Neutrophil (primary cell): ENCODE results near the gene GOLGA8S.
"Not testable (repeated sequence)": the region's sequence is repeated elsewhere in the genome, so short reads cannot be mapped to it uniquely, and the experiment has no call there.

Experiments used
- H3K27ac ChIP-seq: fragments of 200-600 bp; sonication (generic); 2 replicates; pipeline ENCODE4 v1.5.1; 2016; ENCODE audit warnings: mild to moderate bottlenecking, moderate library complexity
- H3K27me3 ChIP-seq: fragments of 200-600 bp; sonication (generic); 2 replicates; pipeline ENCODE4 v1.6.0; 2016; ENCODE audit warnings: mild to moderate bottlenecking
- H3K36me3 ChIP-seq: fragments of 200-600 bp; sonication (generic); 2 replicates; pipeline ENCODE4 v1.5.1; 2017
- H3K4me1 ChIP-seq, 2 experiments: fragments of 200-600 bp in 1 of 2; sonication (generic) in 1 of 2; 1 replicate in 1 of 2; 2 replicates in 1 of 2; pipeline versions ENCODE4 v1.5.1 to v1.6.1; 2013 to 2016; ENCODE audit warnings: low read depth in 1 of 2, low read length in 1 of 2, mild to moderate bottlenecking in 1 of 2, moderate library complexity in 1 of 2; ENCODE audit not compliant: control insufficient read depth in 1 of 2, insufficient read depth in 1 of 2
- H3K4me3 ChIP-seq, 2 experiments: fragments of 200-600 bp in 1 of 2; sonication (generic) in 1 of 2; 1 replicate in 1 of 2; 2 replicates in 1 of 2; pipeline ENCODE4 v1.5.1; 2013 to 2016; ENCODE audit warnings: low read depth in 1 of 2, low read length in 1 of 2, mild to moderate bottlenecking in 1 of 2, moderate library complexity in 1 of 2
- H3K9me3 ChIP-seq: fragments of 200-600 bp; sonication (generic); 2 replicates; pipeline ENCODE4 v1.5.1; 2016
- TF ChIP-seq, protein P1 (sequence below): fragments of 200-600 bp; sonication (generic); IDR thresholded peaks from 2 replicates; pipeline ENCODE4 v1.5.1; 2016; ENCODE audit warnings: antibody characterized with exemption

GOLGA8S gene

DNA sequence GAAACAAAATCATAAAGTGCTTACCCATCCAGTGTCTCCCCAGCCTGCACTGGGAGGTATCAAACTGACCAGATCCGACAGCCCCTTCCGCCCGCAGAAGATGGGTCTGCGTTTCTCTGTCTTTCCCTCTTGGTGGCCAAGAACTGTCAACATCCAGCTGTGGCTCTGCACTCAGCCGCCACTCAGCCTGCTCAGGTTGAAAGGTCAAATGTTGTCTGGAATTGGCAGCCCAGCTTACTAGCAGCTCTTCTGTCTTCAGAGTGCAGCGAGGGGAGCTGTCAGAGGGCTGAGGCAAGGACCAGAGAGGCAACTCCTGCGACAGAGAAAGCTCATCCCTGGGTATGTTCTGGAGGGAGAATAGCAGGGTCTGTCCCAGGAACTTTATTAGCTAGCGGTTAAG, 47.1 kb downstream of the GOLGA8S start:
- Histone ChIP-seq H3K27me3 (no peaks in the 10 kb centered on the region), H3K36me3 (no peaks in the 10 kb centered on the region), H3K27ac (no peak overlapping the region)

DNA sequence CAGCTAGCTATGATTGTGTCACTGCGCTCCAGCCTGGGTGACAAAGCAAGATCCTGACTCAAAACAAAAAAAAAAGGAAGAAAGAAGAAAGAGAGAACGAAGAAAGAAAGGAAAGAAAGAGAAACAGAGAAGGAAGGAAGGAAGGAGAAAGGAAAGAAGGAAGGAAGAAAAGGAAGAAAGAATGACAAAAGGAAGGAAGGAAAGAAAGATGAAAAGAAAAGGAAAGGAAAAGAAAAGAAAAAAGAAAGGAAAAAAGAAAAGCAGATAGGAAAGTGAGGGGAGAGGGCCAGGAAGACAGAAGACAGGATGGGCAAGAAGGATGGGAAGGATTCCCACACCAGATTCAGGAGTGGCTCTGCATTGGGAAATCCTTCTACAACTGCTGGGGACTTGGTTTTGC, 47.6 kb downstream of the GOLGA8S start:
- Histone ChIP-seq H3K27me3 (no peaks in the 10 kb centered on the region), H3K36me3 (no peaks in the 10 kb centered on the region), H3K4me1 (no peaks in the 10 kb centered on the region), H3K4me3 (no peak overlapping the region), H3K27ac (no peak overlapping the region), H3K9me3 (no peaks in the 10 kb centered on the region)
- TF ChIP-seq, protein P1, sequence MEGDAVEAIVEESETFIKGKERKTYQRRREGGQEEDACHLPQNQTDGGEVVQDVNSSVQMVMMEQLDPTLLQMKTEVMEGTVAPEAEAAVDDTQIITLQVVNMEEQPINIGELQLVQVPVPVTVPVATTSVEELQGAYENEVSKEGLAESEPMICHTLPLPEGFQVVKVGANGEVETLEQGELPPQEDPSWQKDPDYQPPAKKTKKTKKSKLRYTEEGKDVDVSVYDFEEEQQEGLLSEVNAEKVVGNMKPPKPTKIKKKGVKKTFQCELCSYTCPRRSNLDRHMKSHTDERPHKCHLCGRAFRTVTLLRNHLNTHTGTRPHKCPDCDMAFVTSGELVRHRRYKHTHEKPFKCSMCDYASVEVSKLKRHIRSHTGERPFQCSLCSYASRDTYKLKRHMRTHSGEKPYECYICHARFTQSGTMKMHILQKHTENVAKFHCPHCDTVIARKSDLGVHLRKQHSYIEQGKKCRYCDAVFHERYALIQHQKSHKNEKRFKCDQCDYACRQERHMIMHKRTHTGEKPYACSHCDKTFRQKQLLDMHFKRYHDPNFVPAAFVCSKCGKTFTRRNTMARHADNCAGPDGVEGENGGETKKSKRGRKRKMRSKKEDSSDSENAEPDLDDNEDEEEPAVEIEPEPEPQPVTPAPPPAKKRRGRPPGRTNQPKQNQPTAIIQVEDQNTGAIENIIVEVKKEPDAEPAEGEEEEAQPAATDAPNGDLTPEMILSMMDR = no peak

More for the DNA sequence above, 47.1 kb downstream of the GOLGA8S start:
- Histone ChIP-seq H3K4me3 (no peak overlapping the region), H3K9me3 (no peaks in the 10 kb centered on the region), H3K4me1 (no peaks in the 10 kb centered on the region)
- TF ChIP-seq, protein P1 = no peak

DNA sequence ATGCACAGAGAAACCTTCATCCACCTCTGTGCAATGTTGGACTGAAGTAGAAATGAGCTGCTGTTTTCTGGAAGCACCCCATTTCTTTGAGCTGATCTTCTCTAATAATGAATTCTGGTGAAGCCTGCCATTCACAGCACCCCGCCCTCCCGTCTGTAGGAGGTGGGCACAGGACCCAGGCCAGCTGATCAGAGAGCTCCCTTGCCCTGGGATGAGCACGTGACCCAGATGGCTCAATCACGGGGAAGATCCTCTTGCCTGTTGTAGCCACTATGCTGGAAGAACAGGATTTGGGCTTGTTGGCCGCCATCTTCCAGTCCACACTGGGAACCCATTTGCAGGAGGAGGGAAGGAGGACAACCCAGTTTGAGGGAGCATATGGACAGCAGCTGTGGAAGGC, 48.0 kb downstream of the GOLGA8S start:
- no peaks in the 10 kb centered on the region for H3K27me3 ChIP-seq
- no peak overlapping the region for H3K27ac ChIP-seq
- TF ChIP-seq, protein P1 = no peak
- H3K4me3 ChIP-seq = no peak overlapping the region
- no peaks in the 10 kb centered on the region for H3K36me3 ChIP-seq
- H3K4me1 ChIP-seq = no peaks in the 10 kb centered on the region
- no peaks in the 10 kb centered on the region for H3K9me3 ChIP-seq

DNA sequence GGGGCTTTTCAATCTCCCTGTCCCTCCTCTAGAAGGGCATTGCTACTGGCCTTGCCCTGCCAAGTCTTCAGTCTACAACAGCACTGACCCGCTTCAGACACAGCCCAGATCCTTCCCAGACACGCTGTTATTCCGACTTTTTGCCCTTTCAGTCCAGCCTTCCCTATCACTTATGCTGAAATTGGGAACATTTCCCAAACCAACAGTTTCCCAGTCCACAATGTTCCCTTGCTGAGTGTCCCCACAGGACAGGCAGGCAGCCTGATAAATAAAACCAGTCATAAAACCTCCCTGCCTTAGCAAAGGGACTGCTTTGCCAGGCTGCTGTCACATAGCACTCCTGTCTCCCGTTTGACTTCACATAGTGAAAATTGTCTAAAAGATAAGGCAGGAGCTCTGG, 49.0 kb downstream of the GOLGA8S start:
- H3K36me3 ChIP-seq = no peaks in the 10 kb centered on the region
- H3K27ac ChIP-seq = no peak overlapping the region
- TF ChIP-seq, protein P1 = no peak
- H3K27me3 ChIP-seq = no peaks in the 10 kb centered on the region
- no peaks in the 10 kb centered on the region for H3K9me3 ChIP-seq
- H3K4me1 ChIP-seq = no peaks in the 10 kb centered on the region
- no peak overlapping the region for H3K4me3 ChIP-seq

DNA sequence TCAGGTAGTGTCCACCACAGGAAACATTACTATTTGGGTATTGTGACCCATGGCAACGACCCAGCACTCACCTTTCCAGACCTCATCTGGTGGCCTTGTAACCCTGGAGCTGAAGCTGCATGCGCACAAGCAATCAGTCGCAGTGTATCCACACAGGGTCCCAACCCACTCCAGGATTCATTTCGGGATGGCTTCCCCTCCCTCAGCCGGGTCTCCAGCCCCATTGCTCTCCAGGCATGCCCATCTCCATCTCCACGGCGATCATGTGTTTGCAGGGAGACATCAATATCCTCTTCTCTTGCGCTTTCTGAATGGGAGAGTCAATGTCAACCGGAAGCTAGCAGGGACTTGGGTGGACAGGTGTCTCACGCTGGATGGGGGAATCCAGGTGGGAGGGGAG, 57.3 kb downstream of the GOLGA8S start:
- H3K27me3 ChIP-seq = no peaks in the 10 kb centered on the region
- TF ChIP-seq, protein P1 = no peak
- H3K9me3 ChIP-seq = no peaks in the 10 kb centered on the region
- no peak overlapping the region for H3K4me3 ChIP-seq
- no peaks in the 10 kb centered on the region for H3K4me1 ChIP-seq
- H3K27ac ChIP-seq = no peak overlapping the region
- no peaks in the 10 kb centered on the region for H3K36me3 ChIP-seq

DNA sequence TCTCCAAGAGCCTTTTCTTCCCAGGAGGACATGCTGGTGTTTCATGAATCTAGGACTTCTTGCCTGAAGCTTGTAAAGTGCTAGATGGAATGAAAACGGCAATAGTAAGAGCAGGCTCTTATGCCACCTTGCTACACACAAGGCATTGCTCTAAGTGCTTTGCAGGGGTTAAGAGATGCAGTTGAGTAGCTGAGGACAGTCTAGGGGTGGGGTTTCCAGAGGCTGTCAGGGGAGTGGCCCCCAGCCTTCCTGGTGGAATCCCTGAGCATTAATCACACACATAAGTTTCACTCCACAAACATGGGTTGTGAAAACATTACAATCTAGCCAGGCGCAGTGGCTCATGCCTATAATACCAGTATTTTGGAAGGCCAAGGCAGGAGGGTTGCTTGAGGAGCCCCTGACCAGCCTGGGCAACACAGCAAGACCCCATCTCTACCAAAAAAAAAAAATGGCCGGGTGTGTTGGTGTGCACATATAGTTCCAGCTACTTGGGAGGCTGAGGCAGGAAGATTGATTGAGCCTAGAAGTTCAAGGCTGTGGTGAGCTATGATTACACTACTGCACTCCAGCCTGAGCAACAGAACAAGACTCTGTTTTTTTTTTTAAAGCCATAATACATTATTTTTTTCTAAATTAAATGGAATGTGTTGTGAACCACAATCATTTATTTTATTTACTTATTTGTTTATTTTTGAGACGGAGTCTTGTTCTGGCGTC, 58.5 kb downstream of the GOLGA8S start:
- not testable (repeated sequence) for H3K4me1 ChIP-seq, H3K36me3 ChIP-seq, H3K9me3 ChIP-seq, H3K4me3 ChIP-seq, H3K27ac ChIP-seq, H3K27me3 ChIP-seq
